HL-60 (cell line): ENCODE measurements around the gene AEBP2.

ENCODE experiments used
- DNase-seq, 2 experiments: peaks; one replicate each; pipeline ENCODE4 v3.0.0-alpha.2; 2010 to 2020; ENCODE audit warnings: low read depth in 1 of 2, low spot score in 1 of 2
- H3K27ac ChIP-seq: fragments of 250-450 bp; sonication (Bioruptor Pico); replicated peaks from 2 replicates; pipeline ENCODE4 v1.5.1; 2020; ENCODE audit warnings: mild to moderate bottlenecking, moderate library complexity
- H3K27me3 ChIP-seq: fragments of 250-450 bp; sonication (Bioruptor Pico); 2 replicates; pipeline ENCODE4 v1.5.1; 2021; ENCODE audit warnings: mild to moderate bottlenecking, moderate library complexity; ENCODE audit not compliant: insufficient read depth, poor library complexity, severe bottlenecking
- H3K4me3 ChIP-seq: replicated peaks from 2 replicates; pipeline ENCODE4 v1.5.1; 2011; ENCODE audit warnings: mild to moderate bottlenecking, control low read depth, low read length; ENCODE audit not compliant: insufficient read depth
- GABPA ChIP-seq: IDR thresholded peaks from 2 replicates; pipeline ENCODE4 v1.6.1; 2012; ENCODE audit warnings: low read depth
- POLR2AphosphoS5 ChIP-seq: IDR thresholded peaks from 2 replicates; pipeline ENCODE4 v1.6.1; 2012; ENCODE audit warnings: low read depth
- SPI1 ChIP-seq: IDR thresholded peaks from 2 replicates; pipeline ENCODE4 v1.6.1; 2012; ENCODE audit warnings: low read depth, mild to moderate bottlenecking, borderline replicate concordance
- TF ChIP-seq, protein P1 (sequence below): IDR thresholded peaks from 2 replicates; pipeline ENCODE4 v1.6.1; 2012; ENCODE audit warnings: low read depth; ENCODE audit not compliant: insufficient replicate concordance
- TF ChIP-seq, protein P2 (sequence below): IDR thresholded peaks from one replicate; pipeline ENCODE4 v1.5.1; 2011; ENCODE audit warnings: low read length, control low read depth, inconsistent platforms; ENCODE audit not compliant: insufficient read depth

The AEBP2 gene

DNA sequence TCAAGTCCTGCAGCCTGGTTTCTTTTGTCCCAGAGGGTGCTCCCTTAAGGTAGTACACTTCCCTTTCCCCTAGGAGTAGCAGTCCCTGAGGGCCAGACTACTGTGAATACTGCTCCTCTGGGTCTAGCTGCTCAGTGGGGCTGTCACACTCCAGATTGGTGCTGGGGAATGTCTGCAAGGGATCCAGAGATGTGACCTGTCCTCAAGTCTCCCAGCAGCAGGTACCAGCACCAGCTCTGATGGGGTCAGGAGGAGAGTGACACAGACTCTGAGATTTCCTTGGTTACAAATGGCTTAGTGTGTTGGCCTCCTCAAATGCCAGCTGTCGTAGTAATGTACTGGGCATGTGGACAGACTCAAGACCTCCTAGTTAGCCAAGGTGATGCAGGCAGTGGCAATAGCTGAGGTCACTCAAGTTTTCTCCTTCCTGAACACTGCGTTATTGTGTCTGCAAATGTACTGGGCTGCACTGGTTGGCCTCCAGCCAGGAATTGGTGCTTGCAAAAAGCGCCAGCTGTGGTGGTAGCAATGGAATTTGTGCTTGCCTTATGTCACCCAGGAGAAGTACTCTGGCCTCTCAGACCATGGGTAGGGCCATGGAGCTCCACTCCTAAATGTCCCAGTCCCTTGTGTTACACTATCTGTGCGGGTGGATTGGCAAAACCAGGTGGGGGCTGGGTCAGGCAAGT lies 36.4 kb upstream of the AEBP2 start:
- DNase-seq, result no peak
- H3K27me3 ChIP-seq, result no peaks in the 10 kb centered on the region
- no peak for TF ChIP-seq POLR2AphosphoS5
- TF ChIP-seq SPI1, result no peak
- TF ChIP-seq GABPA, result no peak
- TF ChIP-seq, protein P1, sequence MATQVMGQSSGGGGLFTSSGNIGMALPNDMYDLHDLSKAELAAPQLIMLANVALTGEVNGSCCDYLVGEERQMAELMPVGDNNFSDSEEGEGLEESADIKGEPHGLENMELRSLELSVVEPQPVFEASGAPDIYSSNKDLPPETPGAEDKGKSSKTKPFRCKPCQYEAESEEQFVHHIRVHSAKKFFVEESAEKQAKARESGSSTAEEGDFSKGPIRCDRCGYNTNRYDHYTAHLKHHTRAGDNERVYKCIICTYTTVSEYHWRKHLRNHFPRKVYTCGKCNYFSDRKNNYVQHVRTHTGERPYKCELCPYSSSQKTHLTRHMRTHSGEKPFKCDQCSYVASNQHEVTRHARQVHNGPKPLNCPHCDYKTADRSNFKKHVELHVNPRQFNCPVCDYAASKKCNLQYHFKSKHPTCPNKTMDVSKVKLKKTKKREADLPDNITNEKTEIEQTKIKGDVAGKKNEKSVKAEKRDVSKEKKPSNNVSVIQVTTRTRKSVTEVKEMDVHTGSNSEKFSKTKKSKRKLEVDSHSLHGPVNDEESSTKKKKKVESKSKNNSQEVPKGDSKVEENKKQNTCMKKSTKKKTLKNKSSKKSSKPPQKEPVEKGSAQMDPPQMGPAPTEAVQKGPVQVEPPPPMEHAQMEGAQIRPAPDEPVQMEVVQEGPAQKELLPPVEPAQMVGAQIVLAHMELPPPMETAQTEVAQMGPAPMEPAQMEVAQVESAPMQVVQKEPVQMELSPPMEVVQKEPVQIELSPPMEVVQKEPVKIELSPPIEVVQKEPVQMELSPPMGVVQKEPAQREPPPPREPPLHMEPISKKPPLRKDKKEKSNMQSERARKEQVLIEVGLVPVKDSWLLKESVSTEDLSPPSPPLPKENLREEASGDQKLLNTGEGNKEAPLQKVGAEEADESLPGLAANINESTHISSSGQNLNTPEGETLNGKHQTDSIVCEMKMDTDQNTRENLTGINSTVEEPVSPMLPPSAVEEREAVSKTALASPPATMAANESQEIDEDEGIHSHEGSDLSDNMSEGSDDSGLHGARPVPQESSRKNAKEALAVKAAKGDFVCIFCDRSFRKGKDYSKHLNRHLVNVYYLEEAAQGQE, result no peak
- TF ChIP-seq, protein P2, sequence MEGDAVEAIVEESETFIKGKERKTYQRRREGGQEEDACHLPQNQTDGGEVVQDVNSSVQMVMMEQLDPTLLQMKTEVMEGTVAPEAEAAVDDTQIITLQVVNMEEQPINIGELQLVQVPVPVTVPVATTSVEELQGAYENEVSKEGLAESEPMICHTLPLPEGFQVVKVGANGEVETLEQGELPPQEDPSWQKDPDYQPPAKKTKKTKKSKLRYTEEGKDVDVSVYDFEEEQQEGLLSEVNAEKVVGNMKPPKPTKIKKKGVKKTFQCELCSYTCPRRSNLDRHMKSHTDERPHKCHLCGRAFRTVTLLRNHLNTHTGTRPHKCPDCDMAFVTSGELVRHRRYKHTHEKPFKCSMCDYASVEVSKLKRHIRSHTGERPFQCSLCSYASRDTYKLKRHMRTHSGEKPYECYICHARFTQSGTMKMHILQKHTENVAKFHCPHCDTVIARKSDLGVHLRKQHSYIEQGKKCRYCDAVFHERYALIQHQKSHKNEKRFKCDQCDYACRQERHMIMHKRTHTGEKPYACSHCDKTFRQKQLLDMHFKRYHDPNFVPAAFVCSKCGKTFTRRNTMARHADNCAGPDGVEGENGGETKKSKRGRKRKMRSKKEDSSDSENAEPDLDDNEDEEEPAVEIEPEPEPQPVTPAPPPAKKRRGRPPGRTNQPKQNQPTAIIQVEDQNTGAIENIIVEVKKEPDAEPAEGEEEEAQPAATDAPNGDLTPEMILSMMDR, result no peak
- no peak overlapping the region for H3K27ac ChIP-seq
- H3K4me3 ChIP-seq, result no peak overlapping the region

DNA sequence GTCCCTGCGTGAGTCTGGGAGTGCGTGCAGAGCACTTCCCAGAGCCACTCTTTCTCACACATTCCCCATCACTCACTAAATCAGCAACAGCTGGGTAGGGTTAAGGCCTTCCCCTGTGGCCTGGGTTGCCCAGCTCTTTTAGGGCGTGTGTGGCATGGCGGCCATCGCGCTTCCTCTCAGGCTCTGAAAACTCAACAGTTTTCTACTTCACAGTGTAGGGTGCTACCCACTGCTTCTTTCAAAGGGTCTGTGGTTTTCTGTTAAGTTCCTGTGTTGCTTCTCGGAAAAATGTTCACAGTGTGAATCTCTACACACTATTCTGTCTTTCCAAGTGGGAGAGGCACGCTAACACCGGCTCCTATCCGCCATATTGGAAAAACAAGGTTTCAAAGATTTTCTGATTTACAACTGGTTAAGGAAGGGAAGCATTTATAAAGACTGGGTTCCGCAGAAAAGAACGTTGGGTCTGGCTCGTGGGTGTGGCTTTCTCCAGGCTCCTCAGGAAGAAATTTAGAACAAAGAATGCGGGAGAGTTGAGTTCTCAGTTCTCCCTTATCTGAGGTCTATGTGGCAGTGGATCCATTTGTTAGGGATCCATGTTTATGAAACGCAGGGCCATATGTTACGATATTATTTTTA lies 34.9 kb upstream of the AEBP2 start:
- DNase-seq, result no peak
- Histone ChIP-seq H3K27me3 (no peaks in the 10 kb centered on the region), H3K27ac (no peak overlapping the region), H3K4me3 (no peak overlapping the region)
- TF ChIP-seq POLR2AphosphoS5 (no peak), GABPA (no peak), SPI1 (no peak)
- TF ChIP-seq, protein P1, result no peak
- TF ChIP-seq, protein P2, result no peak

DNA sequence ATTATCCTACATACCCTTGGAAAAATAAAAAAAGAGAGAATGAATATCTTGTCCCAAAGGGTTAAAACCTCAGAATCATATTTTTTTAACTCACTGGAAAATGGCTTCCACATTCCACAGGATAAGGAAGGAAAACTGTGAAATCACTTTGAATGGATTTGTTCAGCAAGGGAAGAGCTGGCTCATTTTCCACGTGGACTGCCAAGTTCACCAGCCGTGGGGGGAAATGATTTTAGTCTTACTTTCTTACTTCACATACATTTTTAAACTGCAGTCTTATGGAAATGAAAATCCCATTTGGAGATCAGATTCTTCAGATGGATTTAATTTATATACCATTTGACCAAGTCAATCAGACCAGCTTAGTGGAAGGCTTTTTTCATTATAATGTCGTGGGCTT lies 29.9 kb upstream of the AEBP2 start:
- H3K27ac ChIP-seq, result no peak overlapping the region
- H3K4me3 ChIP-seq, result no peak overlapping the region
- no peaks in the 10 kb centered on the region for H3K27me3 ChIP-seq
- TF ChIP-seq, protein P2, result no peak
- no peak for TF ChIP-seq SPI1
- DNase-seq, result no peak

DNA sequence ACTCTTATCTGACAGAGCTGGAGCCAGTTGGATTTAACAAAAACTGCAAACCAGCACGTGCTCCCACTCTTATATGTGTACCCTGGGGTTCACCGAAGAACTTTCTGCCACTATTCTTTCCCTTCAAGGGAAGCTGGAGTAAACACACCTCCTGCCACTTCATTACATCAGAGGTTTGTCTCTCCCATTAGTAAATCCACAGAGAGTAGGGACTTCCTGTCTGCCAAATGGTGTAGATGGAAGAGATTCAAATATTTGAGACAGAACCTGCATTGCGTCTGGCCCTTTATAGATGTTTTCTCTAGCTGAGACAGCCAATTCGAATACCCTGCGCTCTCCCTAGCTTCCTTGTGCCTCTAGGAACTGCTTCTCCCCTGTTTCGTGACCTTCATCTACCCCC lies 29.1 kb upstream of the AEBP2 start:
- no peak overlapping the region for H3K27ac ChIP-seq
- TF ChIP-seq, protein P2, result no peak
- TF ChIP-seq, protein P1, result no peak
- TF ChIP-seq GABPA, result no peak
- no peak for TF ChIP-seq POLR2AphosphoS5
- TF ChIP-seq SPI1, result no peak
- DNase-seq, result no peak
- no peaks in the 10 kb centered on the region for H3K27me3 ChIP-seq
- no peak overlapping the region for H3K4me3 ChIP-seq
